ENCODE measurements around the gene SLC51B.

DNA sequence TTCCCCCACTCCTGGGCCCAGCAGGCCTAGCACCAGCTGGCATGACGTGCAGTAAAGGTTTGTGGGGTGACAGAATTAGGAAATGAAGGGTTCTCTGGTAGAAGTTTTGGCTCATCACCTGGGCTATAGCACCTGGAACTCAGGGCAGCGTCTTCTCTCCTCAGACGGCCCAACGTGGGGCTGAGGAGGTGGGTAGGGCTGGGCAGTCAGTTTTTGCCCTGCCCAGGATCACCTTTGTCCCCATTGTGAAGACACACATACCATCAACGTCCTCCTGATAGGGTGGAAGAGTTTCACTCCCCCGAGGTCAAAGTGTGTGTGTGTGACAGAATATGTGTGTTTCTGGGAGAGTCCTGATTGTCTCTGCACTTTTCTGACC lies 43.4 kb downstream of the SLC51B start:
- TF ChIP-seq, protein P1, sequence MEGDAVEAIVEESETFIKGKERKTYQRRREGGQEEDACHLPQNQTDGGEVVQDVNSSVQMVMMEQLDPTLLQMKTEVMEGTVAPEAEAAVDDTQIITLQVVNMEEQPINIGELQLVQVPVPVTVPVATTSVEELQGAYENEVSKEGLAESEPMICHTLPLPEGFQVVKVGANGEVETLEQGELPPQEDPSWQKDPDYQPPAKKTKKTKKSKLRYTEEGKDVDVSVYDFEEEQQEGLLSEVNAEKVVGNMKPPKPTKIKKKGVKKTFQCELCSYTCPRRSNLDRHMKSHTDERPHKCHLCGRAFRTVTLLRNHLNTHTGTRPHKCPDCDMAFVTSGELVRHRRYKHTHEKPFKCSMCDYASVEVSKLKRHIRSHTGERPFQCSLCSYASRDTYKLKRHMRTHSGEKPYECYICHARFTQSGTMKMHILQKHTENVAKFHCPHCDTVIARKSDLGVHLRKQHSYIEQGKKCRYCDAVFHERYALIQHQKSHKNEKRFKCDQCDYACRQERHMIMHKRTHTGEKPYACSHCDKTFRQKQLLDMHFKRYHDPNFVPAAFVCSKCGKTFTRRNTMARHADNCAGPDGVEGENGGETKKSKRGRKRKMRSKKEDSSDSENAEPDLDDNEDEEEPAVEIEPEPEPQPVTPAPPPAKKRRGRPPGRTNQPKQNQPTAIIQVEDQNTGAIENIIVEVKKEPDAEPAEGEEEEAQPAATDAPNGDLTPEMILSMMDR (IDR thresholded peaks at IDR 0.05; ENCODE audit: low read depth, low read length) = no peak
- no peak for TF ChIP-seq EZH2phosphoT487 (IDR thresholded peaks at IDR 0.05; ENCODE audit: low read depth)
